CD4-positive, alpha-beta T cell treated with Interleukin-6 at 100 ng/mL for 8 hours (primary cell): ENCODE data around the gene SLC37A1.
A peak's percentile ranks its signal among the peaks of the same experiment; 100 is the strongest.

Experiments used
- DNase-seq: peaks from one replicate; pipeline ENCODE4 v3.0.0-alpha.2; 2020; ENCODE audit warnings: mixed read lengths, low spot score

Gene SLC37A1

GRCh38 chr21:42507418-42507817 is 6.2 kb upstream of the SLC37A1 start:
- DNase-seq, result no peak

- DNase-seq, result no peak
Measured at GRCh38 chr21:42508371-42508770, 5.3 kb upstream of the SLC37A1 start.

GRCh38 chr21:42509244-42509643 is 4.4 kb upstream of the SLC37A1 start:
- DNase-seq, result no peak

GRCh38 chr21:42512346-42513034 is 1.2 kb upstream of the SLC37A1 start:
- DNase-seq, result no peak

GRCh38 chr21:42513985-42514882 is 582 bp downstream of the SLC37A1 start:
- DNase-seq, result peak; percentile 31

- DNase-seq, result no peak
Measured at GRCh38 chr21:42514883-42515228, 1.2 kb downstream of the SLC37A1 start.

GRCh38 chr21:42515708-42516502 is 2.3 kb downstream of the SLC37A1 start:
- DNase-seq, result no peak

GRCh38 chr21:42518215-42518614 is 4.6 kb downstream of the SLC37A1 start:
- no peak for DNase-seq

GRCh38 chr21:42518626-42519025 is 5.0 kb downstream of the SLC37A1 start:
- DNase-seq, result no peak

GRCh38 chr21:42520628-42521253 is 7.1 kb downstream of the SLC37A1 start:
- DNase-seq, result no peak

GRCh38 chr21:42521384-42521783 is 7.7 kb downstream of the SLC37A1 start:
- no peak for DNase-seq

- DNase-seq, result no peak
Measured at GRCh38 chr21:42521805-42522204, 8.2 kb downstream of the SLC37A1 start.

- DNase-seq, result no peak
Measured at GRCh38 chr21:42522271-42522670, 8.6 kb downstream of the SLC37A1 start.

GRCh38 chr21:42522771-42523170 is 9.1 kb downstream of the SLC37A1 start:
- DNase-seq, result no peak

- DNase-seq, result no peak
Measured at GRCh38 chr21:42523211-42523610, 9.6 kb downstream of the SLC37A1 start.

GRCh38 chr21:42523941-42524340 is 10.3 kb downstream of the SLC37A1 start:
- no peak for DNase-seq

- peak; percentile 14 for DNase-seq
Measured at GRCh38 chr21:42524341-42525028, 10.8 kb downstream of the SLC37A1 start.

- DNase-seq, result no peak
Measured at GRCh38 chr21:42525029-42525581, 11.5 kb downstream of the SLC37A1 start.

GRCh38 chr21:42525676-42526378 is 12.2 kb downstream of the SLC37A1 start:
- DNase-seq, result no peak

GRCh38 chr21:42526379-42526727 is 12.7 kb downstream of the SLC37A1 start:
- DNase-seq, result no peak

- no peak for DNase-seq
Measured at GRCh38 chr21:42527127-42527488, 13.5 kb downstream of the SLC37A1 start.
